Tibial nerve (tissue), 4 donors: ENCODE results near the gene ELFN1. TPM values are rescaled to one million over a fixed set of nuclear protein-coding genes. Genes with fewer than 3 reads are reported as not detected.

Experiments
- DNase-seq, 2 donors: peaks; one replicate each; pipeline ENCODE4 v3.0.0-alpha.2; 2019; ENCODE audit warnings: low spot score in 2 of 2
- H3K27ac ChIP-seq, 4 donors: fragments of 200-600 bp; sonication (generic) in 3 of 4; one replicate each; pipeline ENCODE4 v1.5.1; 2017 to 2019; ENCODE audit warnings: mild to moderate bottlenecking in 1 of 4
- H3K27me3 ChIP-seq, 2 donors: fragments of 200-600 bp; sonication (generic) in 1 of 2; one replicate each; pipeline versions ENCODE4 v1.5.1 to v1.6.0; 2017 to 2019
- H3K36me3 ChIP-seq, 3 donors: fragments of 200-600 bp; sonication (generic); one replicate each; pipeline ENCODE4 v1.5.1; 2018 to 2019
- H3K4me1 ChIP-seq, 4 donors: fragments of 200-600 bp; sonication (generic) in 3 of 4; one replicate each; pipeline ENCODE4 v1.5.1; 2017 to 2019
- H3K4me3 ChIP-seq, 4 donors: fragments of 200-600 bp; sonication (generic) in 3 of 4; one replicate each; pipeline ENCODE4 v1.5.1; 2017 to 2019; ENCODE audit warnings: mild to moderate bottlenecking in 1 of 4, moderate library complexity in 1 of 4
- H3K9me3 ChIP-seq, 4 donors: fragments of 200-600 bp; sonication (generic) in 3 of 4; one replicate each; pipeline ENCODE4 v1.5.1; 2017 to 2019
- EP300 ChIP-seq, 2 donors: sonication (generic); formaldehyde crosslinking; IDR thresholded peaks; one replicate each; pipeline ENCODE4 v1.6.1; 2017; ENCODE audit warnings: antibody characterized with exemption in 2 of 2, mild to moderate bottlenecking in 1 of 2
- POLR2A ChIP-seq, 2 donors: fragments of 450-650 bp; IDR thresholded peaks; one replicate each; pipeline ENCODE4 v1.6.1; 2017; ENCODE audit warnings: antibody characterized with exemption in 2 of 2, mild to moderate bottlenecking in 2 of 2, moderate library complexity in 2 of 2
- WGBS, 2 donors: methylation state at CpG; one replicate each; pipeline ENCODE4 v1.1.5; 2018; 5-methylcytosine and 5-hydroxymethylcytosine counted together
- total RNA-seq, 4 donors: library from RNA; depleted of rRNA; stranded (reverse); fragments of >200 nt; gene quantifications; one replicate each; pipeline ENCODE4 v1.1.0, GENCODE V29; 2016
- TF ChIP-seq, protein P1 (sequence below), 5 experiments: fragments of 200-600 bp in 3 of 5; fragments of 450-650 bp in 2 of 5; sonication (generic) in 3 of 5; IDR thresholded peaks; one replicate each; pipeline ENCODE4 v1.5.1; 2016 to 2019; ENCODE audit warnings: antibody characterized with exemption in 5 of 5, mild to moderate bottlenecking in 3 of 5, moderate library complexity in 2 of 5

ELFN1 gene
- total RNA-seq, 4 donors from 2014 or later = 0.21 to 2.4 (median 1.5) TPM

DNA sequence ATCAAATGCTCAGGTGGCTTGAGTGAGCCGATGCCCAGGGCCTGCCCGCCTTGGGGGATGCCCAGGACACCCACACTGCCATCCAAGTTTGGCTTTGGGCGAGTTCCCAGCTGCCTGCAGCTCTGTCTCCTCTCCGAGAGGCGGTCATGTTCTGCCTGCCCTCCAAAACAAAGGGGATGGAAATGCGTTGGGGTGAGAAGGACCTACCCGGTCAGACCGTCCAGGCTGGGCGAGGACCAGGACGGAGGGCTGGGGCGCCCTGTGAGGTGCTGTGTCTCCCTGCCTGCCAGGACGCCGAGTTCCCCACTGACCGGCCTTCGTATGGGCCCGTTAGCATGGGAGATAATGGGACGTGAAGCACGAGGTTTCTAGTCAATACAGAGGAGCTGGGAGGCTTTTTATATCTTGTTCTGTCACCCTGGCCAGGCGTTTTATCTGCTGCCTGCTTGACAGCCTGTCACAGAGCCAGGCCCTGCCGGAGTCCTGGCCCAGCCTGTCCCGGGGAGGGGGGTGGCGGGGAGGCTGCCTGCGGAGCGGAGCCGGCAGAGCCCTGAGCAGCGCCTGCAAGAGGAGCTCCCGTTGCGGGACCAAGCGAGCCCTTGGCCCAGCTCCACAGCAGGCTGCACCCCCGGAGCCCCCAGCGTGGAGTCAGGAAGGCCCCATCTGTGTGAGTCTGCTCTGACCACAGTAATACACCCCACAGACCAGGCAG, 22.0 kb upstream of the ELFN1 start:
- DNase-seq = no peak
- Histone ChIP-seq H3K27ac (no peak overlapping the region), H3K9me3 (no peaks in the 10 kb centered on the region), H3K4me3 (no peak overlapping the region), H3K36me3 (no peaks in the 10 kb centered on the region), H3K4me1 (peaks cover 0 to 11% (median 0%) of the 10 kb centered on the region in 4 donors), H3K27me3 (peaks cover 0 to 49% of the 10 kb centered on the region in 2 donors)
- TF ChIP-seq POLR2A (IDR thresholded peaks at IDR 0.05) (no peak), EP300 (IDR thresholded peaks at IDR 0.05) (no peak)
- TF ChIP-seq, protein P1, sequence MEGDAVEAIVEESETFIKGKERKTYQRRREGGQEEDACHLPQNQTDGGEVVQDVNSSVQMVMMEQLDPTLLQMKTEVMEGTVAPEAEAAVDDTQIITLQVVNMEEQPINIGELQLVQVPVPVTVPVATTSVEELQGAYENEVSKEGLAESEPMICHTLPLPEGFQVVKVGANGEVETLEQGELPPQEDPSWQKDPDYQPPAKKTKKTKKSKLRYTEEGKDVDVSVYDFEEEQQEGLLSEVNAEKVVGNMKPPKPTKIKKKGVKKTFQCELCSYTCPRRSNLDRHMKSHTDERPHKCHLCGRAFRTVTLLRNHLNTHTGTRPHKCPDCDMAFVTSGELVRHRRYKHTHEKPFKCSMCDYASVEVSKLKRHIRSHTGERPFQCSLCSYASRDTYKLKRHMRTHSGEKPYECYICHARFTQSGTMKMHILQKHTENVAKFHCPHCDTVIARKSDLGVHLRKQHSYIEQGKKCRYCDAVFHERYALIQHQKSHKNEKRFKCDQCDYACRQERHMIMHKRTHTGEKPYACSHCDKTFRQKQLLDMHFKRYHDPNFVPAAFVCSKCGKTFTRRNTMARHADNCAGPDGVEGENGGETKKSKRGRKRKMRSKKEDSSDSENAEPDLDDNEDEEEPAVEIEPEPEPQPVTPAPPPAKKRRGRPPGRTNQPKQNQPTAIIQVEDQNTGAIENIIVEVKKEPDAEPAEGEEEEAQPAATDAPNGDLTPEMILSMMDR (IDR thresholded peaks at IDR 0.05) = no peak
- WGBS, 2 donors = 53 to 60% methylated on average over 25 to 26 of the region's 31 CpGs

DNA sequence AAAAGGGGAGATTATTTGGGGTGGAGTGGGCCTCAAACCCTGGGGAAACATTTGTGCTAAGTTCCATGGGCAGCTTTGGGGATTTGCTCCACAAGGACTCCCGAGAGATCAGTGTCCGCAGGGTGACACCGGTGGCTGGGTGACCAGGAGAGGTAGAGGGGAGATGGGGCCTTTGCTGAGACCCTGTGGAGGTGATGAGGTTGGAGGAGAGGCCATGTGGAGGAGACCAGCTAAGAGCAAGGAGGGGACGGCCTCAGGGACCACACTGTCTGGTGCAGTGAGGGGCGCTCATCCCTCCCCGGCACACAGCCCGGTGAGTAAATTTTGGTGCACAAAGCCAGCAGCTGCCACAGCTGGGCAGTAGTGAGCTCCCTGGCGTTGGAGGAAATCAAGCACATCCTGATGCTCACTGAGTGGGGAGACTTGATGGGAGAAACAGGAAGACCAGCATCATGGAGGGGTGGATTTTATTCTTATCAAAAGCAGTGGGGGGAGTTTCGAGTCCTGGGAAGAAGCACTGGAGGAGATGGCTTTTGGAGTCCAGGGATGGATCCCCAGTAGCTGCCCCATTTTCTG, 20.2 kb upstream of the ELFN1 start:
- peaks cover 0 to 42% of the 10 kb centered on the region in 2 donors for H3K27me3 ChIP-seq

DNA sequence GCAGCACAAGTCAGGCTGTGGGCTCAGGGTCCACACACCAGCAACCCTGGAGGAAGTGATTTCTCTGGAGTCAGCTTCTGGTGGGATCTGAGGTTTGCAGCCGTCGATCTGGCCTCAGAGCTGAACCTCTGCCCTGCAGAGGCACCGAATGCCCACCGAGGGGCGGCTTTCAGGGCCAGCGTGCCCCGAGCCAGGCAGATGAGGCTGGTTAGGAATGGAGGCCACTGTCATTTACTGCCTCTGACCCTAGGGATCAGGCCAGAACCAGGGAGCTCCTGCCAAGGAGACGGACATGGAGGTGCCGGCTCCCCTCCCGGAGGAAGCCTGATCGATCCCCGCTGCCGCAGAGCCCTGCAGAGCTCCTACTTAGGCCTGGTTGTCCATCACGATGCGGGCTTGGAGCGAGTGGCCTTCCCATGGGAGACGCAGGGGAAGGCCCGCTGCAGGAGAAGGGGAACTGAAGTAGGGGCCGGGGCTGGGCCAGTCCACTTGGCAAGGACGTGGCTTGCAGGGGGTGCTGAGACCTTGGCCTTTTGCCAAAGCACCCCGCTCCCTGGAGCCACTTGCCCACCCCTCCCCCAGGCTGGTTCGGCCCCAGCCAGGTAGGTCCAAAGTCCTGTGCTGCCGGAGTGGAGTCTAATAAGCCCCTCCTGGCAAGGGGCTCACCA, 19.6 kb upstream of the ELFN1 start:
- H3K4me3 ChIP-seq = no peak overlapping the region
- no peak for DNase-seq
- peaks cover 0 to 11% (median 0%) of the 10 kb centered on the region in 4 donors for H3K4me1 ChIP-seq
- H3K27ac ChIP-seq = no peak overlapping the region
- TF ChIP-seq, protein P1 (IDR thresholded peaks at IDR 0.05) = no peak
- TF ChIP-seq EP300 (IDR thresholded peaks at IDR 0.05) (no peak), POLR2A (IDR thresholded peaks at IDR 0.05) (no peak)
- 82 to 85% methylated on average over 18 to 23 of the region's 23 CpGs for WGBS, 2 donors
- no peaks in the 10 kb centered on the region for H3K36me3 ChIP-seq
- H3K9me3 ChIP-seq = no peaks in the 10 kb centered on the region
- peaks cover 0 to 42% of the 10 kb centered on the region in 2 donors for H3K27me3 ChIP-seq

More for the DNA sequence above, 20.2 kb upstream of the ELFN1 start:
- Histone ChIP-seq H3K27ac (no peak overlapping the region), H3K36me3 (no peaks in the 10 kb centered on the region), H3K4me3 (no peak overlapping the region), H3K4me1 (peaks cover 0 to 11% (median 0%) of the 10 kb centered on the region in 4 donors), H3K9me3 (no peaks in the 10 kb centered on the region)
- 90 to 94% methylated on average over 9 of the region's 9 CpGs for WGBS, 2 donors
- TF ChIP-seq, protein P1 (IDR thresholded peaks at IDR 0.05) = no peak
- TF ChIP-seq EP300 (IDR thresholded peaks at IDR 0.05) (no peak), POLR2A (IDR thresholded peaks at IDR 0.05) (no peak)
- DNase-seq = no peak

DNA sequence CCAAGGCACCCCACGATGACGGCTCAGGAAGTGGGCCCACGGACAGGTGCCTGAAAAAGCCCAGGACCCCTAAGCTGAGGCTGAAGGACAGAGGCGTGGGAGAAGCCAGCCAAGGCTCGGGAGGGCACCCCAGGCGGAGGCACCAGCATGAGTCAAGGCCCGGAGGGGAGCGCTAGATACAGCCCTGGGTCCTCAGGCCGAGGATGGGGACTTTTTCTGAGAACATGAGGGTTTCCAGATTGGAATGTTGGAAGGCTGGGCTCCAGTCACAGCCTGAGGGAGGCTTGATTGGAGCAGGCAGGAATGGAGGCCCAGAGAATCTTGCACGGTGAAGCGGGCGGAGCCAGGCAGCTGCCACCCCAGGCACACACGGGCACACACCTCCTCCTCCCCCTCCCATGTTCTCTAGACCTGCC, 19.0 kb upstream of the ELFN1 start:
- Histone ChIP-seq H3K27ac (no peak overlapping the region), H3K9me3 (no peaks in the 10 kb centered on the region), H3K4me3 (no peak overlapping the region), H3K36me3 (no peaks in the 10 kb centered on the region), H3K4me1 (peaks cover 0 to 11% (median 0%) of the 10 kb centered on the region in 4 donors), H3K27me3 (peaks cover 0 to 44% of the 10 kb centered on the region in 2 donors)
- DNase-seq = no peak
- 80 to 83% methylated on average over 12 to 13 of the region's 13 CpGs for WGBS, 2 donors
- no peak for TF ChIP-seq EP300 (IDR thresholded peaks at IDR 0.05)
- TF ChIP-seq, protein P1 (IDR thresholded peaks at IDR 0.05) = no peak
- no peak for TF ChIP-seq POLR2A (IDR thresholded peaks at IDR 0.05)

DNA sequence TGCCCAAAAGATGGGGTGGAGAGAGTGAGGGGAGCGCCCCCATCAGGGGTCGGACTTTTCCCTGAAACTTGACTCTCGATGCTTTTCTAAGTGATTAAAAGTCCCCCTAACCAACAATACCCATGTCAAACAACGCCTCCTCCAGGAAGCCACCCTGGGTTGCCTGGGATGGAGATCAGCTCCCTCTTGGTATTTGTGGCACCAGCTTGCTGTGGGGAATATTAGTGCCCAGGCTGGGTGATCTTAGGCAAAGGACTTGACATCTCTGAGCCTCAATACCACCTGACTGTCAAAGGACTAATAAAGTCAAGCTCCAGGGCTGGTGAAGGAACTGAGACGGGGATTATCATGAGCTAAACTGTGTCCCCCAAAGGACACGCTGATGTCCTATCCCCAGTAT, 18.2 kb upstream of the ELFN1 start:
- Histone ChIP-seq H3K4me3 (no peak overlapping the region), H3K4me1 (peaks cover 0 to 11% (median 0%) of the 10 kb centered on the region in 4 donors), H3K9me3 (no peaks in the 10 kb centered on the region), H3K36me3 (no peaks in the 10 kb centered on the region), H3K27ac (no peak overlapping the region), H3K27me3 (peaks cover 0 to 50% of the 10 kb centered on the region in 2 donors)
- TF ChIP-seq, protein P1 (IDR thresholded peaks at IDR 0.05) = no peak
- no peak for TF ChIP-seq POLR2A (IDR thresholded peaks at IDR 0.05)
- TF ChIP-seq EP300 (IDR thresholded peaks at IDR 0.05) = no peak
- WGBS, 2 donors = 77 to 79% methylated on average over 6 of the region's 6 CpGs
- no peak for DNase-seq
